HG03025 (cell line): Measurements from ENCODE around the gene SNX9.
"Not testable (repeated sequence)": the region's sequence is repeated elsewhere in the genome, so short reads cannot be mapped to it uniquely, and the experiment has no call there.

Experiments
- ATAC-seq: cut with Tn5 transposase; IDR thresholded peaks from one replicate; pipeline ENCODE4 v1.9.1; 2021; ENCODE audit warnings: mild to moderate bottlenecking, moderate library complexity; ENCODE audit not compliant: unreplicated experiment, low FRiP score

The SNX9 gene

GRCh38 chr6:157853902-157854502 is 31.0 kb downstream of the SNX9 start:
- no peak for ATAC-seq

- no peak for ATAC-seq
Observed at GRCh38 chr6:157855325-157855724, 32.3 kb downstream of the SNX9 start.

GRCh38 chr6:157855804-157856203 is 32.8 kb downstream of the SNX9 start:
- ATAC-seq: not testable (repeated sequence)

- ATAC-seq: not testable (repeated sequence)
Observed at GRCh38 chr6:157858664-157859063, 35.6 kb downstream of the SNX9 start.

- ATAC-seq: no peak
Observed at GRCh38 chr6:157859775-157860504, 36.9 kb downstream of the SNX9 start.

- no peak for ATAC-seq
Observed at GRCh38 chr6:157860505-157860991, 37.5 kb downstream of the SNX9 start.

- ATAC-seq: no peak
Observed at GRCh38 chr6:157861184-157861583, 38.1 kb downstream of the SNX9 start.

GRCh38 chr6:157861814-157862213 is 38.8 kb downstream of the SNX9 start:
- no peak for ATAC-seq

GRCh38 chr6:157862706-157863105 is 39.7 kb downstream of the SNX9 start:
- ATAC-seq: no peak

- no peak for ATAC-seq
Observed at GRCh38 chr6:157864185-157864761, 41.2 kb downstream of the SNX9 start.

- ATAC-seq: no peak
Observed at GRCh38 chr6:157865249-157865648, 42.2 kb downstream of the SNX9 start.

- ATAC-seq: no peak
Observed at GRCh38 chr6:157867155-157867559, 44.1 kb downstream of the SNX9 start.

- no peak for ATAC-seq
Observed at GRCh38 chr6:157867981-157868380, 44.9 kb downstream of the SNX9 start.

- no peak for ATAC-seq
Observed at GRCh38 chr6:157868835-157869234, 45.8 kb downstream of the SNX9 start.

- ATAC-seq: no peak
Observed at GRCh38 chr6:157869673-157870302, 46.7 kb downstream of the SNX9 start.

- no peak for ATAC-seq
Observed at GRCh38 chr6:157873735-157874344, 50.8 kb downstream of the SNX9 start.

GRCh38 chr6:157877149-157877548 is 54.1 kb downstream of the SNX9 start:
- no peak for ATAC-seq

- no peak for ATAC-seq
Observed at GRCh38 chr6:157877573-157878438, 54.8 kb downstream of the SNX9 start.

GRCh38 chr6:157879034-157879872 is 56.2 kb downstream of the SNX9 start:
- peak; percentile 72 for ATAC-seq
